K562 (cell line): ENCODE data around the gene KLB. TPM values are rescaled to one million over a fixed set of nuclear protein-coding genes. Genes with fewer than 3 reads are reported as not detected.

Experiments
- ATAC-seq: fragments of 200-7000 bp; cut with Tn5 transposase; 3 replicates; pipeline ENCODE4 v1.9.1; 2020; ENCODE audit warnings: moderate library complexity
- BruUV-seq: library from RNA; stranded (reverse); fragments of 400-500 nt; replicated peaks from 2 replicates; lab custom pipeline; 2021; lab: Mats Ljungman, UMichigan
- CTCF ChIA-PET: fragments of 300-600 bp; formaldehyde crosslinking; extraction: SDS; loops from one replicate; lab custom pipeline; 2021; ENCODE audit warnings: low intra/inter-chr PET ratio; lab: Yijun Ruan, JAX
- POLR2A ChIA-PET: fragments of 300-600, 350-650 bp; sonication (Branson Sonifier 250); formaldehyde crosslinking; extraction: SDS; loops from one replicate; lab custom pipeline; 2021; ENCODE audit warnings: antibody characterized with exemption, inconsistent platforms; lab: Yijun Ruan, JAX
- DNase-seq, 4 experiments: peaks; one replicate each; pipeline versions ENCODE4 v3.0.0 to v3.0.0-alpha.2; 2011 to 2018; ENCODE audit warnings: low spot score in 3 of 4, mixed read lengths in 3 of 4; ENCODE audit errors: extremely low read depth in 1 of 4
- FAIRE-seq: peaks from 2 replicates; lab custom pipeline; 2011; peaks lifted over from hg19 to GRCh38; lab: Jason Lieb, UNC
- H2AFZ ChIP-seq: 2 replicates; pipeline ENCODE4 v1.6.0; 2011; ENCODE audit warnings: low read depth, low read length, control low read depth, inconsistent platforms
- H3K27ac ChIP-seq: fragments of 200-600 bp; 3 replicates; pipeline ENCODE4 v1.8.0; 2011; ENCODE audit warnings: low read depth, mild to moderate bottlenecking, control low read depth, inconsistent platforms, low read length, moderate library complexity, mixed read lengths; ENCODE audit errors: extremely low read depth
- H3K27me3 ChIP-seq, 2 experiments: fragments of 300-600 bp in 1 of 2; 2 replicates in 1 of 2; 3 replicates in 1 of 2; pipeline versions ENCODE4 v1.6.0 to v1.8.0; 2011; ENCODE audit warnings: inconsistent platforms in 2 of 2, low read length in 2 of 2, mild to moderate bottlenecking in 1 of 2, mixed read lengths in 1 of 2, moderate library complexity in 1 of 2; ENCODE audit not compliant: control insufficient read depth in 2 of 2, insufficient read depth in 2 of 2
- H3K36me3 ChIP-seq: fragments of 300-600 bp; 3 replicates; pipeline ENCODE4 v1.8.0; 2011; ENCODE audit warnings: mild to moderate bottlenecking, low read length, inconsistent platforms; ENCODE audit not compliant: control insufficient read depth, insufficient read depth
- H3K4me1 ChIP-seq, 2 experiments: fragments of 200-600 bp in 1 of 2; replicated peaks in 1 of 2; 2 replicates in 1 of 2; 3 replicates in 1 of 2; pipeline versions ENCODE4 v1.5.1 to v1.8.0; 2011; ENCODE audit warnings: inconsistent platforms in 2 of 2, low read length in 2 of 2, mild to moderate bottlenecking in 1 of 2, mixed read lengths in 1 of 2, moderate library complexity in 1 of 2; ENCODE audit not compliant: control insufficient read depth in 2 of 2, insufficient read depth in 2 of 2
- H3K4me2 ChIP-seq: 2 replicates; pipeline ENCODE4 v1.6.1; 2011; ENCODE audit warnings: low read length, control low read depth, inconsistent platforms, mixed read lengths; ENCODE audit not compliant: insufficient read depth
- H3K4me3 ChIP-seq: fragments of 200-600 bp; sonication (generic), shearing (Covaris generic); 2 replicates; pipeline ENCODE4 v1.5.1; 2016; ENCODE audit warnings: control low read depth, inconsistent platforms
- H3K79me2 ChIP-seq: fragments of 200-600 bp; 3 replicates; pipeline ENCODE4 v1.8.0; 2011; ENCODE audit warnings: low read length, inconsistent platforms; ENCODE audit not compliant: control insufficient read depth, insufficient read depth
- H3K9ac ChIP-seq, 2 experiments: 2 replicates each; pipeline versions ENCODE4 v1.6.0 to v1.6.1; 2011; ENCODE audit warnings: low read depth in 2 of 2, low read length in 2 of 2, control low read depth in 1 of 2, inconsistent platforms in 1 of 2, mild to moderate bottlenecking in 1 of 2, mixed read lengths in 1 of 2; ENCODE audit not compliant: insufficient read depth in 1 of 2
- H3K9me1 ChIP-seq: one replicate; pipeline ENCODE4 v1.6.0; 2011; ENCODE audit warnings: inconsistent platforms, mild to moderate bottlenecking, low read length, moderate library complexity; ENCODE audit not compliant: control insufficient read depth, insufficient read depth
- H3K9me3 ChIP-seq: replicated peaks from 2 replicates; pipeline ENCODE4 v1.5.1; 2011; ENCODE audit warnings: low read depth, low read length, inconsistent platforms; ENCODE audit not compliant: control insufficient read depth, insufficient read depth
- H4K20me1 ChIP-seq: replicated peaks from 2 replicates; pipeline ENCODE4 v1.6.1; 2011; ENCODE audit warnings: low read length, inconsistent platforms, mixed read lengths; ENCODE audit not compliant: control insufficient read depth, insufficient read depth
- SRSF3 ChIP-seq: fragments of 200-400 bp; formaldehyde crosslinking; IDR thresholded peaks from 2 replicates; pipeline ENCODE4 v1.6.1; 2016; ENCODE audit warnings: mild to moderate bottlenecking, low read length, moderate library complexity; ENCODE audit not compliant: insufficient read depth
- ZNF23 ChIP-seq: fragments of 250-450 bp; sonication (Bioruptor Pico); IDR thresholded peaks from 2 replicates; pipeline ENCODE4 v1.4.0; 2020; ENCODE audit warnings: mild to moderate bottlenecking
- WGBS: fragments of 100-300 bp; shearing (Covaris generic); methylation state at CpG from one replicate; pipeline ENCODE4 v1.1.6; 2016; ENCODE audit warnings: low coverage, mixed read lengths; ENCODE audit not compliant: insufficient coverage; ENCODE audit errors: missing lambda C conversion rate; 5-methylcytosine and 5-hydroxymethylcytosine counted together
- in situ Hi-C: fragments of 300-500 bp; cut with MboI; formaldehyde crosslinking; loops from 4 replicates; pipeline ENCODE4 v1.15.0; 2018; ENCODE audit warnings: inconsistent platforms, mixed read lengths
- intact Hi-C: fragments of 100-400 bp; cut with micrococcal nuclease; formaldehyde crosslinking; loops from 2 replicates; pipeline ENCODE4 v1.14.2; 2022
- polyA plus RNA-seq, 8 experiments: library from polyadenylated mRNA; depleted of rRNA in 4 of 8; stranded (reverse) in 5 of 8; unstranded in 3 of 8; fragments of >200 nt; fragmentation: Nextera tagmentation in 2 of 8; fragmentation: Illumina TruSeq in 1 of 8; extraction: Ambion mirVana in 2 of 8; extraction: Trizol in 1 of 8; gene quantifications; 2 replicates each; pipeline versions ENCODE4 v1.2.1 to v1.2.3, GENCODE V29; 2011 to 2014; ENCODE audit warnings: inconsistent platforms in 1 of 8, missing spikeins in 1 of 8
- total RNA-seq, 7 experiments: library from RNA; depleted of rRNA in 6 of 7; stranded (reverse); fragments of >200 nt in 6 of 7; fragmentation: Illumina TruSeq in 2 of 7; extraction: Trizol in 2 of 7; gene quantifications; 2 replicates each; pipeline versions ENCODE4 v1.2.1 to v1.2.3, GENCODE V29; 2011 to 2021; ENCODE audit warnings: low replicate concordance in 1 of 7

Gene KLB
- total and polyA plus RNA-seq, 9 of the 15 experiments (the other 6 are each of a cell fraction or from before 2014, with no cell fraction given), result 0.04 to 0.13 TPM; not detected in 7

GRCh38 chr4:39495446-39496213, 88.9 kb downstream of the KLB start:
- no peaks in the 10 kb centered on the region for H3K79me2 ChIP-seq
- ATAC-seq, result peak; percentile 33; the same call in 1 of the 3 replicates
- FAIRE-seq, result no peak
- no peak overlapping the region for H3K4me2 ChIP-seq
- 46% methylated on average over 4 of the region's 4 CpGs for WGBS
- H3K27me3 ChIP-seq, result no peaks in the 10 kb centered on the region
- no peaks in the 10 kb centered on the region; a peak in 1 of 5 replicates for H3K4me1 ChIP-seq
- no peak overlapping the region for H3K9ac ChIP-seq
- no peak overlapping the region for H3K27ac ChIP-seq
- in situ Hi-C loops (no loop called here), intact Hi-C loops (no loop called here)
- H4K20me1 ChIP-seq, result no peaks in the 10 kb centered on the region
- DNase-seq, result no peak
- no TSS peak for BruUV-seq
- ChIA-PET POLR2A (no interaction called here), CTCF (no interaction called here)
- no peaks in the 10 kb centered on the region for H3K9me3 ChIP-seq
- no peak for TF ChIP-seq ZNF23 (CRISPR knock-in tag)
- no peak for TF ChIP-seq SRSF3
- H3K36me3 ChIP-seq, result peaks cover 3% of the 10 kb centered on the region; the same call in 1 of the 3 replicates
- H3K9me1 ChIP-seq, result no peaks in the 10 kb centered on the region
- 0 out of 2 replicates have a peak overlapping the region, but pooled peaks have one; percentile 16 for H2AFZ ChIP-seq
- H3K4me3 ChIP-seq, result no peak overlapping the region
